G401.6 (cell line): ENCODE data around the gene CDC42EP3.

Experiments
- FAIRE-seq: peaks from 2 replicates; lab custom pipeline; 2012; peaks lifted over from hg19 to GRCh38; lab: Jason Lieb, UNC

CDC42EP3 gene

GRCh38 chr2:37636381-37637066 lies 34.9 kb downstream of the CDC42EP3 start:
- no peak for FAIRE-seq

- no peak for FAIRE-seq
These were observed 35.7 kb downstream of the CDC42EP3 start for GRCh38 chr2:37635504-37636380.

GRCh38 chr2:37634914-37635503 lies 36.4 kb downstream of the CDC42EP3 start:
- FAIRE-seq: no peak

GRCh38 chr2:37633845-37634244 lies 37.6 kb downstream of the CDC42EP3 start:
- FAIRE-seq: no peak

GRCh38 chr2:37633234-37633633 lies 38.2 kb downstream of the CDC42EP3 start:
- no peak for FAIRE-seq

- FAIRE-seq: no peak
These were observed 39.1 kb downstream of the CDC42EP3 start for GRCh38 chr2:37632310-37632709.

- no peak for FAIRE-seq
These were observed 39.7 kb downstream of the CDC42EP3 start for GRCh38 chr2:37631698-37632097.

GRCh38 chr2:37631292-37631691 lies 40.1 kb downstream of the CDC42EP3 start:
- no peak for FAIRE-seq

- FAIRE-seq: no peak
These were observed 40.7 kb downstream of the CDC42EP3 start for GRCh38 chr2:37630776-37631175.

- FAIRE-seq: no peak
These were observed 41.1 kb downstream of the CDC42EP3 start for GRCh38 chr2:37630301-37630700.

GRCh38 chr2:37629529-37629928 lies 41.9 kb downstream of the CDC42EP3 start:
- no peak for FAIRE-seq

- FAIRE-seq: no peak
These were observed 43.7 kb downstream of the CDC42EP3 start for GRCh38 chr2:37627710-37628109.

- no peak for FAIRE-seq
These were observed 45.5 kb downstream of the CDC42EP3 start for GRCh38 chr2:37625796-37626571.

GRCh38 chr2:37625156-37625555 lies 46.3 kb downstream of the CDC42EP3 start:
- no peak for FAIRE-seq

GRCh38 chr2:37623971-37624900 lies 47.2 kb downstream of the CDC42EP3 start:
- FAIRE-seq: no peak

- FAIRE-seq: no peak
These were observed 48.0 kb downstream of the CDC42EP3 start for GRCh38 chr2:37623406-37623805.

GRCh38 chr2:37622450-37623100 lies 48.9 kb downstream of the CDC42EP3 start:
- no peak for FAIRE-seq

GRCh38 chr2:37621199-37621598 lies 50.2 kb downstream of the CDC42EP3 start:
- no peak for FAIRE-seq

- no peak for FAIRE-seq
These were observed 51.5 kb downstream of the CDC42EP3 start for GRCh38 chr2:37619959-37620300.

- no peak for FAIRE-seq
These were observed 52.0 kb downstream of the CDC42EP3 start for GRCh38 chr2:37619230-37619958.
